Right lobe of liver (tissue), 6 donors: ENCODE measurements around the gene AKT3. TPM values are rescaled to one million over a fixed set of nuclear protein-coding genes. Genes with fewer than 3 reads are reported as not detected.

Experiments used
- ATAC-seq, 4 donors: fragments of 200-7000 bp; cut with Tn5 transposase; one replicate each; pipeline ENCODE4 v1.9.1; 2020; ENCODE audit warnings: mild to moderate bottlenecking in 4 of 4, moderate library complexity in 4 of 4
- DNase-seq, 3 donors: peaks; one replicate each; pipeline ENCODE4 v3.0.0-alpha.2; 2020
- H3K27ac ChIP-seq, 3 donors: fragments of 200-600 bp; one replicate each; pipeline ENCODE4 v1.8.0; 2022
- H3K27me3 ChIP-seq, 2 donors: fragments of 200-600 bp; one replicate each; pipeline ENCODE4 v1.8.0; 2022
- H3K36me3 ChIP-seq, 4 donors: fragments of 200-600 bp; sonication (generic) in 1 of 4; one replicate each; pipeline versions ENCODE4 v1.5.1 to v1.8.0; 2017 to 2022; ENCODE audit warnings: control low read depth in 1 of 4
- H3K4me1 ChIP-seq, 4 donors: fragments of 200-600 bp; sonication (generic) in 1 of 4; one replicate each; pipeline versions ENCODE4 v1.5.1 to v1.8.0; 2017 to 2022; ENCODE audit warnings: control low read depth in 1 of 4
- H3K4me3 ChIP-seq, 3 donors: fragments of 200-600 bp; one replicate each; pipeline ENCODE4 v1.8.0; 2022
- H3K9me3 ChIP-seq, 4 donors: fragments of 200-600 bp; sonication (generic) in 1 of 4; one replicate each; pipeline versions ENCODE4 v1.5.1 to v1.8.0; 2017 to 2022; ENCODE audit warnings: control low read depth in 1 of 4
- POLR2A ChIP-seq: fragments of 450-650 bp; IDR thresholded peaks from one replicate; pipeline ENCODE4 v1.6.1; 2017; ENCODE audit warnings: antibody characterized with exemption, mild to moderate bottlenecking
- WGBS: methylation state at CpG from one replicate; pipeline ENCODE4 v1.1.6; 2018; ENCODE audit warnings: low coverage, low lambda C conversion rate; ENCODE audit not compliant: insufficient coverage; ENCODE audit errors: missing lambda C conversion rate; 5-methylcytosine and 5-hydroxymethylcytosine counted together
- intact Hi-C, 2 donors: fragments of 100-400 bp; cut with DNase I; formaldehyde crosslinking; loops; one replicate each; pipeline versions ENCODE4 v1.11.2 to v1.14.1; 2022
- total RNA-seq, 6 experiments: library from RNA; depleted of rRNA in 2 of 6; stranded (reverse); fragments of >200 nt in 2 of 6; fragmentation: NEBNext Ultra II Directional in 3 of 6; extraction: Animal tissue kit (Norgen Biotek cat#: 25700) in 3 of 6; gene quantifications; one replicate each; pipeline versions ENCODE4 v1.1.0 to v1.2.4, GENCODE V29; 2016 to 2023
- TF ChIP-seq, protein P1 (sequence below), 4 donors: fragments of 200-600 bp in 3 of 4; fragments of 450-650 bp in 1 of 4; IDR thresholded peaks; one replicate each; pipeline versions ENCODE4 v1.5.1 to v1.8.0; 2016 to 2022; ENCODE audit warnings: antibody characterized with exemption in 4 of 4, mild to moderate bottlenecking in 2 of 4
- donor health status: DM: no; HTN: yes; CAD: no.
- donor health status: DM: no; HTN: no; CAD: no.
- donor health status: DM: no; HTN: no; CAD: no.
- donor health status: DM: no; HTN: yes; CAD: no.
- donor health status: DM: no; HTN: yes; CAD: no.

The AKT3 gene
- total RNA-seq, 6 experiments from 2014 or later: 4.9 to 9.6 (median 6.8) TPM

DNA sequence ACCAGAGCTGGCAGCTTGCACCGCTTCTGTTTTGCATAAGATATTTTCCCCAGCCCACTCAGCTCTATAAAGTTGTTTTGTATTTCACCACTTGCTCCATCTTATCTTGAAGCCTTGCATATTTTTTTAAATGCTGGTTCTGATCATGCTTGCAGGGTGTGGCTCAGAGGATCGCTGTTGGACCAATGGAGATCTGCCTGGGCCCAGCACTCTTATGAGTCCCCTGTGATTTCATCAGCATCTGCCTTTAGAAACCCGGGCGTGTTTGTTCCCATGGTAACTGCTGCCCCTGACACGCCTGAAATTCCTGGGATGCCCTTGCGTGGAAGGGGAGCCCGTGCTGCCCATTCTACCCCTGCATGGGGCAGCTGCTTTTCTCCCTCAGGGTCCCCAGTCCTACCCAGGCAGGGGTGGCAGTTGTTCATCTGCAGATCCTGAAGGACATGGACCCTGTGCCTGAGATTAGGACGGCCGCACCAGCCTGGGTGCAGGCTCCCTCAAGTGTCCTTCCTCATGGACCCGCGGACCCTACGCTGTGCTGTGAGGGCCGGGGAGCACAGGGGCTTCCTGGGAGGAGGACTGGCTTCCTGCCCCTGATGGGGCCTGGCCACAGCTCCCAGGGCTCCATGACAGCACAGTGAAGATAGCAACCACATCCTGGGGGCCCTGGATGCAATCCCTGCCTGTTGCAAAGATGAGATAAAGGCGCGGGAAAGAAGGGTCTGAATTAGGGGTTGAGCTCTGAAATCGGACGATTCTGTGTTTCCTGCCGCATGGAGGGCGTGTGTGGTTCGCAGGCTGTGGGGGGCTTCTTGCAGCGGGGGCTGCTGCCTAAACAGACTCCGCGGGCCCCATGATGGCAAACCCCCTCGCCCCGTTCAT lies 367.7 kb downstream of the AKT3 start:
- no peak for TF ChIP-seq POLR2A
- TF ChIP-seq, protein P1, sequence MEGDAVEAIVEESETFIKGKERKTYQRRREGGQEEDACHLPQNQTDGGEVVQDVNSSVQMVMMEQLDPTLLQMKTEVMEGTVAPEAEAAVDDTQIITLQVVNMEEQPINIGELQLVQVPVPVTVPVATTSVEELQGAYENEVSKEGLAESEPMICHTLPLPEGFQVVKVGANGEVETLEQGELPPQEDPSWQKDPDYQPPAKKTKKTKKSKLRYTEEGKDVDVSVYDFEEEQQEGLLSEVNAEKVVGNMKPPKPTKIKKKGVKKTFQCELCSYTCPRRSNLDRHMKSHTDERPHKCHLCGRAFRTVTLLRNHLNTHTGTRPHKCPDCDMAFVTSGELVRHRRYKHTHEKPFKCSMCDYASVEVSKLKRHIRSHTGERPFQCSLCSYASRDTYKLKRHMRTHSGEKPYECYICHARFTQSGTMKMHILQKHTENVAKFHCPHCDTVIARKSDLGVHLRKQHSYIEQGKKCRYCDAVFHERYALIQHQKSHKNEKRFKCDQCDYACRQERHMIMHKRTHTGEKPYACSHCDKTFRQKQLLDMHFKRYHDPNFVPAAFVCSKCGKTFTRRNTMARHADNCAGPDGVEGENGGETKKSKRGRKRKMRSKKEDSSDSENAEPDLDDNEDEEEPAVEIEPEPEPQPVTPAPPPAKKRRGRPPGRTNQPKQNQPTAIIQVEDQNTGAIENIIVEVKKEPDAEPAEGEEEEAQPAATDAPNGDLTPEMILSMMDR (IDR thresholded peaks at IDR 0.05): no peak
- H3K27ac ChIP-seq: peak overlapping the region; percentile 85 to 92 (median 87)
- WGBS: 27% methylated on average over 16 of the region's 25 CpGs
- intact Hi-C loops: no loop called here
- peak overlapping the region; percentile 50 to 67 (median 62) for H3K4me3 ChIP-seq
- DNase-seq (no peak), ATAC-seq (peak in 3 of 4 donors; percentile 5 to 38 (median 25))
- H3K9me3 ChIP-seq: no peaks in the 10 kb centered on the region
- no peaks in the 10 kb centered on the region for H3K36me3 ChIP-seq
- H3K4me1 ChIP-seq: peaks cover 0 to 3% (median 0%) of the 10 kb centered on the region in 4 donors
- H3K27me3 ChIP-seq: no peaks in the 10 kb centered on the region

DNA sequence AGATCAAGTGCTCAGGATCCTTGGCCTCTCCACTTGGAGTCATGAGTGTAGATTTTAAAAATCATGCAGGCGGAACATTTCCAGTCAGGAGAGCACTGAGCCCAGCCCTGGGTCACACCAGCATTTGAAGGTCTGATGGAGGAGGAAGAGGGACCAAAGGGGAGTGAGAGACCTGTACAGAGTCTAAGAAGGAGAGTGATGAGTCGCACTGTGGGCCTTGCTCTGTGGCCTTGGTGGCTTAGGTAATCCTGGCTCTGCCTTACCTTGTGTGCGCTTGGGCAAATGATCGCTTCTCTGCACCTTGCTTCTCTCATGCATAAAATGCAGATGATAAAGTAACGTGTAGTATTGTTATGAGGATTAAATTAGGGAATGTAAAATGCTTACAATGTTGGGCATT lies 368.9 kb downstream of the AKT3 start:
- ATAC-seq: no peak
- H3K9me3 ChIP-seq: no peaks in the 10 kb centered on the region
- 92% methylated on average over 5 of the region's 5 CpGs for WGBS
- peaks cover 0 to 3% (median 0%) of the 10 kb centered on the region in 4 donors for H3K4me1 ChIP-seq
- H3K4me3 ChIP-seq: no peak overlapping the region
- no peaks in the 10 kb centered on the region for H3K27me3 ChIP-seq
- intact Hi-C loops: no loop called here
- no peaks in the 10 kb centered on the region for H3K36me3 ChIP-seq
- no peak overlapping the region for H3K27ac ChIP-seq
- DNase-seq: no peak
- TF ChIP-seq, protein P1 (IDR thresholded peaks at IDR 0.05): no peak
- no peak for TF ChIP-seq POLR2A

DNA sequence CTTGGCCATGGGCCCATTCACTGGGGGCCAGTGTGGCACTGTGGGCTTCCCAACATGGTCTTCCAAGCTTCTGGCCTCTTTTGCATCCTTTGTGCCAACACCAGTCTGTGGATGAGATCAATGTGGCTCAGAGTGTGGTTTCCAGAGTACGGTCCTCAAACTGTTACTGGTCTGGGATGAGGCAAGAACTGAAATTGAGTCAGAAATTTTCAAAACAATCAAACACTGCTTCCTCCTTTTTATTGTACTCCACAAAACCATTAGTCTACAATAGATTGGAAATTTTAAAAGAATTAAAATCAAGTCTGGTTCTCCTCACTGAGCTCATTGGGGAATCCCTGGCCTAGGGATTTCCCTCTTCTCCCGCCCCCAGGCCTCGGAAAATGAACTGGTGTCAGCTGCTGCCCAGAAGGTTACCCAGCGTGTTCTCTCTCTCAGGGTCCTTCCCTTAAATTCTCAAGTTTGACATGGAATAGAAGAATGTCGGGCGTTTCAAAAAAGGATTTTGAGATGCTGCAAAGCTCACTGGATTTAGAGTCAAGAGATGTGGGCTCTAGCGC lies 372.2 kb downstream of the AKT3 start:
- no peak overlapping the region for H3K4me3 ChIP-seq
- no peaks in the 10 kb centered on the region for H3K27me3 ChIP-seq
- intact Hi-C loops: no loop called here
- H3K4me1 ChIP-seq: peaks cover 0 to 2% (median 0%) of the 10 kb centered on the region in 4 donors
- no peaks in the 10 kb centered on the region for H3K9me3 ChIP-seq
- H3K36me3 ChIP-seq: no peaks in the 10 kb centered on the region
- ATAC-seq: peak in 1 of 4 donors; percentile 11
- DNase-seq: no peak
- TF ChIP-seq POLR2A: no peak
- TF ChIP-seq, protein P1 (IDR thresholded peaks at IDR 0.05): no peak
- WGBS: 79% methylated on average over 7 of the region's 7 CpGs
- H3K27ac ChIP-seq: no peak overlapping the region

DNA sequence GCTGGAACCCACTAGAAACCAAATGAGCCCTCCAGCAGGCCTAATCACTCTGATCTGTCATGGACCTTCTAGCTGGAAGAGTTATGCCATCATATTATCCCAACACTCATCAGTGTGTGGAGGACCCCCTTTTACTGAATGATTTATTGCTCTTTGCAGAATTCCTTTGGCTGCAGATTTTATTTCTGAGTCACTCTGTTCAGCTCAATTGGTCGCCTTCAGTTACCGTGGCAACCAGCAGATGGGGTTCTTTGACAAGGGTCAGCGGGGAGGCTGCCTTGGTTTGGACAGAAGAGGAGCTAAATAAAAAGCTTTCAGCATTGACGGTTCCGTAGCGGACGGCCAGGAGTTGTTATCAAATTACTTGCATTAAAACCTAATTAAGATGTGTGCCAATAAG lies 374.1 kb downstream of the AKT3 start:
- no peaks in the 10 kb centered on the region for H3K9me3 ChIP-seq
- intact Hi-C loops: no loop called here

More for the DNA sequence above, 374.1 kb downstream of the AKT3 start:
- 69% methylated on average over 7 of the region's 7 CpGs for WGBS
- no peaks in the 10 kb centered on the region for H3K36me3 ChIP-seq
- ATAC-seq: no peak
- DNase-seq: no peak
- peaks cover 0 to 4% (median 0%) of the 10 kb centered on the region in 4 donors for H3K4me1 ChIP-seq
- TF ChIP-seq POLR2A: no peak
- TF ChIP-seq, protein P1 (IDR thresholded peaks at IDR 0.05): peak in 1 of 4 donors; percentile 15
- no peak overlapping the region for H3K27ac ChIP-seq
- no peak overlapping the region for H3K4me3 ChIP-seq
- H3K27me3 ChIP-seq: no peaks in the 10 kb centered on the region
